Measurements from ENCODE around the gene CPB2. TPM values are rescaled to one million over a fixed set of nuclear protein-coding genes. Genes with fewer than 3 reads are reported as not detected.

CPB2 gene, protein sequence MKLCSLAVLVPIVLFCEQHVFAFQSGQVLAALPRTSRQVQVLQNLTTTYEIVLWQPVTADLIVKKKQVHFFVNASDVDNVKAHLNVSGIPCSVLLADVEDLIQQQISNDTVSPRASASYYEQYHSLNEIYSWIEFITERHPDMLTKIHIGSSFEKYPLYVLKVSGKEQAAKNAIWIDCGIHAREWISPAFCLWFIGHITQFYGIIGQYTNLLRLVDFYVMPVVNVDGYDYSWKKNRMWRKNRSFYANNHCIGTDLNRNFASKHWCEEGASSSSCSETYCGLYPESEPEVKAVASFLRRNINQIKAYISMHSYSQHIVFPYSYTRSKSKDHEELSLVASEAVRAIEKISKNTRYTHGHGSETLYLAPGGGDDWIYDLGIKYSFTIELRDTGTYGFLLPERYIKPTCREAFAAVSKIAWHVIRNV
- total RNA-seq (10 to 100 TPM in 1 of 2 donors, 1 to 10 TPM in 1; 5.1 to 18.4 TPM), polyA plus RNA-seq (ENCODE audit: insufficient read length in 6 of 6) (under 1 TPM; 0.17 to 0.49 (median 0.29) TPM)
- long read RNA-seq, donor 1: 0 reads
- long read RNA-seq, donor 2: 0 reads
- long read RNA-seq, donor 3: 0 reads
- long read RNA-seq, donor 4, partial matches to known transcripts: 1 of 5 reads
- long read RNA-seq, donor 4, other reads (novel, unspliced or antisense): 2 of 5 reads
- long read RNA-seq, donor 5: 0 reads
- long read RNA-seq, donor 6: 0 reads
- long read RNA-seq, donor 7: 0 reads
- long read RNA-seq, donor 8: 0 reads
- long read RNA-seq, donor 9: 0 reads
- long read RNA-seq, donor 10, partial matches to known transcripts: 1 of 4 reads
- long read RNA-seq, donor 10, other reads (novel, unspliced or antisense): 1 of 4 reads
- long read RNA-seq, donor 11: 0 reads
- long read RNA-seq, donor 12: 0 reads

- peak; percentile 53 for ATAC-seq
- intact Hi-C loops (cut with DNase I): no loop called here
Measured at GRCh38 chr13:46104868-46105267, at the start of gene CPB2. Gene CPB2, minus strand, starts transcription at chr13:46105033. Its CDS starts 24 bp downstream, at chr13:46105009.

GRCh38 chr13:46154136-46154801 lies 49.4 kb upstream of the CPB2 start:
- Histone ChIP-seq H3K27ac (no peak overlapping the region), H3K9me3 (no peaks in the 10 kb centered on the region), H3K4me3 (no peak overlapping the region), H3K36me3 (peaks cover 0 to 100% of the 10 kb centered on the region in 2 donors), H3K4me1 (no peaks in the 10 kb centered on the region), H3K27me3 (no peaks in the 10 kb centered on the region)
- TF ChIP-seq, protein P1, sequence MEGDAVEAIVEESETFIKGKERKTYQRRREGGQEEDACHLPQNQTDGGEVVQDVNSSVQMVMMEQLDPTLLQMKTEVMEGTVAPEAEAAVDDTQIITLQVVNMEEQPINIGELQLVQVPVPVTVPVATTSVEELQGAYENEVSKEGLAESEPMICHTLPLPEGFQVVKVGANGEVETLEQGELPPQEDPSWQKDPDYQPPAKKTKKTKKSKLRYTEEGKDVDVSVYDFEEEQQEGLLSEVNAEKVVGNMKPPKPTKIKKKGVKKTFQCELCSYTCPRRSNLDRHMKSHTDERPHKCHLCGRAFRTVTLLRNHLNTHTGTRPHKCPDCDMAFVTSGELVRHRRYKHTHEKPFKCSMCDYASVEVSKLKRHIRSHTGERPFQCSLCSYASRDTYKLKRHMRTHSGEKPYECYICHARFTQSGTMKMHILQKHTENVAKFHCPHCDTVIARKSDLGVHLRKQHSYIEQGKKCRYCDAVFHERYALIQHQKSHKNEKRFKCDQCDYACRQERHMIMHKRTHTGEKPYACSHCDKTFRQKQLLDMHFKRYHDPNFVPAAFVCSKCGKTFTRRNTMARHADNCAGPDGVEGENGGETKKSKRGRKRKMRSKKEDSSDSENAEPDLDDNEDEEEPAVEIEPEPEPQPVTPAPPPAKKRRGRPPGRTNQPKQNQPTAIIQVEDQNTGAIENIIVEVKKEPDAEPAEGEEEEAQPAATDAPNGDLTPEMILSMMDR (IDR thresholded peaks at IDR 0.05): no peak
- peak in 2 of 4 donors; percentile 59 to 69 for DNase-seq
- no peak for ATAC-seq
- intact Hi-C loops (cut with DNase I): no loop called here

More at GRCh38 chr13:46104868-46105267, at the start of gene CPB2:
- DNase-seq: no peak
- Histone ChIP-seq H3K4me1 (peaks cover 0 to 19% of the 10 kb centered on the region in 2 donors), H3K36me3 (no peaks in the 10 kb centered on the region), H3K4me3 (no peak within 1 kb of the TSS), H3K9me3 (no peaks in the 10 kb centered on the region), H3K27ac (no peak within 1 kb of the TSS), H3K27me3 (no peaks in the 10 kb centered on the region)
- TF ChIP-seq, protein P1 (IDR thresholded peaks at IDR 0.05): no peak

DNA sequence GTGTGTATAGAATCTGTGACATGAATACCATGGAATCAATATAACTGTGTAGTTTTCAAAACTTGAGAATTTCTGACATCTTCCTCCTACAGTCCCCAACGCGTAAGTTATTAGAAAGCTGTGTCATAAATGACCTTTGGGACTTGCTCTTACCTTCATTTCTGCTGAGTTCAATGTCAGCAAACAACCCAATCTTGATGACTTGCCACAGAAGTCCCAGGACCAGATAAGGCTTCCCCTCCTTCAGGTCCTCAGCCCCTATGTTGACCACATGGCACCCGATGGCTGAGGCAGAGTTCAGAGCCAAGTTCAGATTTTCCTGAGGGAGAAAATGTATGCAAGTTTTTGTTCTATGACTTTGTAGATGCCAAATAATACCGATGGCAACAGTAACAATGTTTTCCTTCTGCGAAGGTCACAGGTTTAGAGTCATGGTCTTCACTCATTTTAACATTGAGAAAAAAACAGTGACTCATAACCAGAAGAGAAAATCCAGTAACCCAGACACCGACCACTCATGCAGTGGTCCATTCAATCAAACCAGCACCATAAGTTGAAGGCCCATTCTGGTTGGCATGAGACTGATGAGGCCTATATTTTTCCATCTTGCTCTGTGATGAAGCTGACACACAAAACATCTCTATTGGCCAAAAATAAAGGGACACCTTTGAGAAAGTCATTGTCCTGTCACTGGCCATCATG lies 47.9 kb upstream of the CPB2 start:
- intact Hi-C loops (cut with DNase I): no loop called here
- H3K4me1 ChIP-seq: no peaks in the 10 kb centered on the region
- ATAC-seq: no peak

DNA sequence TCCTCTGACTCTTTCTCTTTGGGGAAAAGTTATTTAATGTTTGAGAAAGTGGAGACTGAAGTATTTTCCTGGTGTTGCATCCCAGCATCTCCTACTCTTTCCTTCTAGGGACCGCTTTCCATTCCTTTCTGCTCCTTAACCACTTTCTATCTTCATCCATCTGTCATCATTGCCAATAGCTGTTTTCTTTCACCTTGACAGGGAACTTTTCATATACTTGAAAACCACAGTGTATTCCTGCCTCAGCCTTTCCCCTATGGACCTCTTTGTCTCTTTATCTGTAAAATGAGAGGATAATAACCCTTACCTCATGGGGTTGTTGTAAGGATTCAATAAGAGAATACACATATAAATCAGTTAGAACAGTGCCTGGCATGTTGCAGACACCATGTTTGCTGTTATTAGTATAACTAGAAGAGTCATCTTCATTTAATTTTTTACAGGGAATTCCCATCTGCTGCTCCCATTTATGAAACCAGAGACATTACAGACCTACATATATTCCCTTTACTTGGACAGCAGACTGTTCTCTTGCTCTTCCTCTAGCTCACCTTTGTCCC lies 45.4 kb upstream of the CPB2 start:
- Histone ChIP-seq H3K4me3 (no peak overlapping the region), H3K36me3 (peaks cover 0 to 98% of the 10 kb centered on the region in 2 donors), H3K27me3 (no peaks in the 10 kb centered on the region), H3K4me1 (no peaks in the 10 kb centered on the region), H3K27ac (no peak overlapping the region), H3K9me3 (no peaks in the 10 kb centered on the region)
- no peak for ATAC-seq
- TF ChIP-seq, protein P1 (IDR thresholded peaks at IDR 0.05): no peak
- intact Hi-C loops (cut with DNase I): no loop called here
- no peak for DNase-seq

More for the DNA sequence above, 47.9 kb upstream of the CPB2 start:
- Histone ChIP-seq H3K27me3 (no peaks in the 10 kb centered on the region), H3K9me3 (no peaks in the 10 kb centered on the region), H3K27ac (no peak overlapping the region), H3K4me3 (no peak overlapping the region), H3K36me3 (peaks cover 0 to 100% of the 10 kb centered on the region in 2 donors)
- TF ChIP-seq, protein P1 (IDR thresholded peaks at IDR 0.05): no peak
- DNase-seq: no peak

Data from left lung (tissue), 14 donors.